Endothelial cell of umbilical vein (primary cell): Measurements from ENCODE around the gene PRKAG2. TPM values are rescaled to one million over a fixed set of nuclear protein-coding genes. Genes with fewer than 3 reads are reported as not detected.

Source experiments
- BruUV-seq: library from RNA; stranded (reverse); fragments of 400-500 nt; replicated peaks from 2 replicates; lab custom pipeline; 2021; lab: Mats Ljungman, UMichigan
- CTCF ChIA-PET: fragments of 300-600, 350-600 bp; sonication (Branson Sonifier 250); formaldehyde crosslinking; loops from one replicate; lab custom pipeline; 2021; ENCODE audit warnings: antibody characterized with exemption, inconsistent platforms; lab: Charles Lee
- POLR2A ChIA-PET: fragments of 300-600, 350-600 bp; sonication (Branson Sonifier 250); formaldehyde crosslinking; loops from one replicate; lab custom pipeline; 2021; ENCODE audit warnings: antibody characterized with exemption, inconsistent platforms; lab: Charles Lee
- DNase-seq: peaks from one replicate; pipeline ENCODE4 v3.0.0-alpha.2; 2011; ENCODE audit warnings: low read depth, low spot score
- FAIRE-seq: peaks from 2 replicates; lab custom pipeline; 2011; peaks lifted over from hg19 to GRCh38; lab: Jason Lieb, UNC
- H2AFZ ChIP-seq: 2 replicates; pipeline ENCODE4 v1.6.0; 2012; ENCODE audit warnings: low read depth, low read length, control low read depth, inconsistent platforms
- H3K27ac ChIP-seq: 2 replicates; pipeline ENCODE4 v1.5.1; 2011; ENCODE audit warnings: low read depth, mild to moderate bottlenecking, control low read depth, low read length, moderate library complexity; ENCODE audit not compliant: insufficient read depth
- H3K27me3 ChIP-seq, 2 experiments: 2 replicates each; pipeline versions ENCODE4 v1.6.0 to v1.6.1; 2011; ENCODE audit warnings: low read length in 2 of 2, mixed read lengths in 1 of 2; ENCODE audit not compliant: control insufficient read depth in 2 of 2, insufficient read depth in 2 of 2
- H3K36me3 ChIP-seq, 2 experiments: 2 replicates in 1 of 2; 3 replicates in 1 of 2; pipeline ENCODE4 v1.5.1; 2011; ENCODE audit warnings: low read length in 2 of 2, mild to moderate bottlenecking in 1 of 2, moderate library complexity in 1 of 2; ENCODE audit not compliant: control insufficient read depth in 2 of 2, insufficient read depth in 2 of 2; ENCODE audit errors: extremely low read depth in 1 of 2
- H3K4me1 ChIP-seq: 3 replicates; pipeline ENCODE4 v1.5.1; 2011; ENCODE audit warnings: mild to moderate bottlenecking, low read length; ENCODE audit not compliant: control insufficient read depth, insufficient read depth; ENCODE audit errors: extremely low read depth
- H3K4me2 ChIP-seq: 2 replicates; pipeline ENCODE4 v1.6.1; 2011; ENCODE audit warnings: low read length, control low read depth, mixed read lengths; ENCODE audit not compliant: insufficient read depth
- H3K4me3 ChIP-seq, 3 experiments: fragments of 200-600 bp in 1 of 3; sonication (generic), shearing (Covaris generic) in 1 of 3; replicated peaks in 1 of 3; 2 replicates each; pipeline ENCODE4 v1.5.1; 2011 to 2016; ENCODE audit warnings: control low read depth in 3 of 3, low read length in 3 of 3, mild to moderate bottlenecking in 2 of 3, inconsistent platforms in 1 of 3, low read depth in 1 of 3, moderate library complexity in 1 of 3; ENCODE audit not compliant: insufficient read depth in 1 of 3
- H3K79me2 ChIP-seq: 2 replicates; pipeline ENCODE4 v1.6.0; 2012; ENCODE audit warnings: low read length, inconsistent platforms; ENCODE audit not compliant: control insufficient read depth, insufficient read depth
- H3K9ac ChIP-seq: replicated peaks from 2 replicates; pipeline ENCODE3; 2011; ENCODE audit warnings: low read length, control low read depth; ENCODE audit not compliant: insufficient read depth; ENCODE audit errors: extremely low read depth
- H3K9me1 ChIP-seq: replicated peaks from 3 replicates; pipeline ENCODE4 v1.6.0; 2011; ENCODE audit warnings: mild to moderate bottlenecking, low read length; ENCODE audit not compliant: control insufficient read depth, insufficient read depth; ENCODE audit errors: extremely low read depth
- H3K9me3 ChIP-seq: replicated peaks from 2 replicates; pipeline ENCODE4 v1.5.1; 2012; ENCODE audit warnings: low read length, inconsistent platforms; ENCODE audit not compliant: control insufficient read depth, insufficient read depth
- H4K20me1 ChIP-seq: replicated peaks from 2 replicates; pipeline ENCODE3; 2011; ENCODE audit warnings: mild to moderate bottlenecking, low read length; ENCODE audit not compliant: control insufficient read depth, insufficient read depth; ENCODE audit errors: extremely low read depth
- EZH2 ChIP-seq: IDR thresholded peaks from 2 replicates; pipeline ENCODE4 v1.6.1; 2012; ENCODE audit warnings: borderline replicate concordance, low read depth, mild to moderate bottlenecking, moderate library complexity, low read length, inconsistent platforms; ENCODE audit not compliant: severe bottlenecking
- FOS ChIP-seq: IDR thresholded peaks from 2 replicates; pipeline ENCODE4 v1.6.1; 2011; ENCODE audit warnings: mild to moderate bottlenecking, low read length, moderate library complexity, borderline replicate concordance; ENCODE audit not compliant: insufficient read depth
- JUN ChIP-seq: IDR thresholded peaks from 2 replicates; pipeline ENCODE4 v1.6.1; 2011; ENCODE audit warnings: borderline replicate concordance, low read depth; ENCODE audit not compliant: insufficient read length, insufficient read depth
- MYC ChIP-seq: IDR thresholded peaks from one replicate; pipeline ENCODE4 v1.6.1; 2011; ENCODE audit warnings: mild to moderate bottlenecking, low read depth, low read length
- POLR2A ChIP-seq: IDR thresholded peaks from 2 replicates; pipeline ENCODE4 v1.6.1; 2012; ENCODE audit warnings: low read depth, mild to moderate bottlenecking, control low read depth, low read length
- POLR2AphosphoS5 ChIP-seq: IDR thresholded peaks from 2 replicates; pipeline ENCODE4 v1.6.1; 2012; ENCODE audit warnings: low read depth, mild to moderate bottlenecking, control low read depth, low read length, moderate library complexity; ENCODE audit not compliant: insufficient read depth
- dilution Hi-C: fragments of 300-500 bp; cut with MboI; formaldehyde crosslinking; loops from one replicate; pipeline ENCODE4 v1.15.0; 2019; ENCODE audit warnings: low sequenced_read_pairs; ENCODE audit not compliant: extremely low pct_ligation_motif_present
- intact Hi-C: fragments of 100-400 bp; cut with micrococcal nuclease; formaldehyde crosslinking; loops from one replicate; pipeline ENCODE4 v1.10.0; 2022
- polyA plus RNA-seq, 4 experiments: library from polyadenylated mRNA; depleted of rRNA in 3 of 4; stranded (reverse) in 3 of 4; unstranded in 1 of 4; fragments of >200 nt; gene quantifications; 2 replicates each; pipeline versions ENCODE4 v1.2.1 to v1.2.3, GENCODE V29; 2011 to 2012; ENCODE audit warnings: missing spikeins in 1 of 4
- total RNA-seq: library from RNA; stranded (reverse); gene quantifications from 2 replicates; pipeline ENCODE4 v1.2.3, GENCODE V29; 2021
- TF ChIP-seq, protein P1 (sequence below): IDR thresholded peaks from 2 replicates; pipeline ENCODE4 v1.6.1; 2011; ENCODE audit not compliant: insufficient read depth, insufficient read length

The PRKAG2 gene
- total and polyA plus RNA-seq, 2 donors (not counting 3 experiments of a cell fraction or from before 2014, with no cell fraction given), result 19.3 to 51.5 TPM

DNA sequence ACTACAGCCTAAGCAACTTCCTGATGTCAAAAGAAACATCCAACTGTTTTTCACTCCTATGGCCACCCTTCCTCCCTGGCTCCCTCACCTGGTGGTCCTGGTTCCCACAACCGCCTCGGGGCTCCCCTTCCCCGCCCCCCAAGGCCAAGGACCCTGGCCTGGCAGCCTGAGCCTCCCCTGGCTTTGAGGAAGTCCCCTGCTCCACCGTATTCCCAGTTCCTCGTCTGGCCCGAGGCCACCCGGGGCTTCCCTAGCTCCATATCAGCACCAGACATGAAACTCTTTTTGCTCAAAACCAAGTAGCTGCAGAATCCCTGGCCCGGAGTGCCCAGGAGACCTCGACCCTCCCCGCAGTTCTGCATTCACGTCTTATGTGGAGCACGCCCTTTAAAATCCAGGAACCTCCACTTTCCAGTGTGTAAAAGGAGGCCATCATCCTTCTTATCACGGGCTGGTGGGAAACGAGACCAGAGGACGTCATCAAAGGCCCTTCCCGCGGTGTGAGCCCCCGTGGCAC is 82.9 kb downstream of the PRKAG2 start:
- H3K79me2 ChIP-seq, result no peaks in the 10 kb centered on the region
- H2AFZ ChIP-seq, result no peak overlapping the region
- H3K27me3 ChIP-seq, result peaks cover 0 to 7% of the 10 kb centered on the region in 2 experiments
- H3K27ac ChIP-seq, result no peak overlapping the region
- no TSS peak for BruUV-seq
- intact Hi-C loops (no loop called here), dilution Hi-C loops (no loop called here)
- TF ChIP-seq FOS (no peak), JUN (no peak), EZH2 (no peak), POLR2A (no peak)
- no peaks in the 10 kb centered on the region for H4K20me1 ChIP-seq
- DNase-seq, result no peak
- no peaks in the 10 kb centered on the region for H3K9me1 ChIP-seq
- H3K36me3 ChIP-seq, result no peaks in the 10 kb centered on the region
- ChIA-PET CTCF (interaction anchor here (7.6 kb wide), 1 partner anchor 12 kb away, joined by 51 read pairs; no protein-coding TSS in a partner anchor), POLR2A (no interaction called here)
- no peak overlapping the region for H3K9ac ChIP-seq
- H3K4me3 ChIP-seq, result no peak overlapping the region
- no peak for FAIRE-seq
- no peaks in the 10 kb centered on the region for H3K9me3 ChIP-seq
- no peaks in the 10 kb centered on the region for H3K4me1 ChIP-seq
- H3K4me2 ChIP-seq, result no peak overlapping the region

DNA sequence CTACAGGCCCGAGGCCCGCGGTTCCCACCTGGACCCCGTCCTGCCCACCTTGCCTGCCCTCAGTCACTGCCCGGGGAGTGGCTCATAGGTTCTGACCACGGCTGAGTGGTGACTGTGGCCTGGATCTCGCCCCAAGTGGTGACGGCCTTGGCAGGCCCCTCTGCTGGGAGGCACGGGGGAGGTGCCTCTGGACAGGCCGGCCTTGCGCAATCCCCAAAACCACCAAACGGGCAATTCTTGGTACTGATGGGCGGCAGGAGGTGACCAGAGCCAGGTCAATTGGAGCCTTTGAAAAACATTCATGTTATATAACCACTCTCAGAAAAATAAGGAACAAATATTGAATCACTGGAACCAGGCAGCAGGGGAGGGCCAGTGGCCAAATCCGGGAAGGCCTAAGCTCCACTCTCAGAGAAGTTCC is 83.4 kb downstream of the PRKAG2 start:
- Histone ChIP-seq H3K79me2 (no peaks in the 10 kb centered on the region), H3K4me1 (no peaks in the 10 kb centered on the region), H3K27me3 (peaks cover 0 to 7% of the 10 kb centered on the region in 2 experiments), H3K4me3 (no peak overlapping the region), H3K27ac (no peak overlapping the region), H2AFZ (no peak overlapping the region), H3K4me2 (no peak overlapping the region), H3K9me1 (no peaks in the 10 kb centered on the region), H3K9me3 (no peaks in the 10 kb centered on the region), H3K9ac (no peak overlapping the region), H4K20me1 (no peaks in the 10 kb centered on the region), H3K36me3 (no peaks in the 10 kb centered on the region)
- intact Hi-C loops, result no loop called here
- POLR2A ChIA-PET, result no interaction called here
- TF ChIP-seq EZH2 (no peak), JUN (no peak), POLR2A (no peak), POLR2AphosphoS5 (no peak), MYC (no peak), FOS (no peak)
- TF ChIP-seq, protein P1, sequence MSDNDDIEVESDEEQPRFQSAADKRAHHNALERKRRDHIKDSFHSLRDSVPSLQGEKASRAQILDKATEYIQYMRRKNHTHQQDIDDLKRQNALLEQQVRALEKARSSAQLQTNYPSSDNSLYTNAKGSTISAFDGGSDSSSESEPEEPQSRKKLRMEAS, result no peak
- DNase-seq (no peak), FAIRE-seq (no peak)
- BruUV-seq, result no TSS peak
- CTCF ChIA-PET, result interaction anchor here (7.6 kb wide), 1 partner anchor 12 kb away, joined by 51 read pairs; no protein-coding TSS in a partner anchor
- dilution Hi-C loops, result no loop called here
